Measurements from ENCODE around the gene CDH6.
"Not testable (repeated sequence)": the region's sequence is repeated elsewhere in the genome, so short reads cannot be mapped to it uniquely, and the experiment has no call there.

Gene CDH6

GRCh38 chr5:31328040-31328733 is 134.7 kb downstream of the CDH6 start:
- DNase-seq: no peak

- no peak for DNase-seq
Measured at GRCh38 chr5:31329715-31330114, 136.2 kb downstream of the CDH6 start.

- no peak for DNase-seq
Measured at GRCh38 chr5:31332160-31332559, 138.7 kb downstream of the CDH6 start.

- no peak for DNase-seq
Measured at GRCh38 chr5:31333475-31333874, 140.0 kb downstream of the CDH6 start.

- no peak for DNase-seq
Measured at GRCh38 chr5:31334061-31334860, 140.8 kb downstream of the CDH6 start.

GRCh38 chr5:31335456-31335855 is 142.0 kb downstream of the CDH6 start:
- no peak for DNase-seq

GRCh38 chr5:31343946-31344345 is 150.5 kb downstream of the CDH6 start:
- DNase-seq: no peak

GRCh38 chr5:31346896-31347551 is 153.5 kb downstream of the CDH6 start:
- no peak for DNase-seq

- no peak for DNase-seq
Measured at GRCh38 chr5:31347552-31347905, 154.0 kb downstream of the CDH6 start.

GRCh38 chr5:31350395-31350794 is 156.9 kb downstream of the CDH6 start:
- no peak for DNase-seq

GRCh38 chr5:31355337-31355736 is 161.9 kb downstream of the CDH6 start:
- no peak for DNase-seq

GRCh38 chr5:31357038-31357437 is 163.6 kb downstream of the CDH6 start:
- DNase-seq: no peak

GRCh38 chr5:31359839-31360238 is 166.4 kb downstream of the CDH6 start:
- DNase-seq: no peak

- DNase-seq: no peak
Measured at GRCh38 chr5:31361234-31361633, 167.7 kb downstream of the CDH6 start.

GRCh38 chr5:31361704-31362528 is 168.4 kb downstream of the CDH6 start:
- not testable (repeated sequence) for DNase-seq

GRCh38 chr5:31362529-31362900 is 169.0 kb downstream of the CDH6 start:
- DNase-seq: no peak

- DNase-seq: no peak
Measured at GRCh38 chr5:31362931-31363568, 169.6 kb downstream of the CDH6 start.

- DNase-seq: no peak
Measured at GRCh38 chr5:31364881-31365636, 171.6 kb downstream of the CDH6 start.

GRCh38 chr5:31365776-31366175 is 172.3 kb downstream of the CDH6 start:
- no peak for DNase-seq

GRCh38 chr5:31366941-31367340 is 173.5 kb downstream of the CDH6 start:
- peak in 4 of 58 donors; percentile 2 to 18 (median 6) for DNase-seq

Data from anterior cingulate cortex (tissue), 58 donors.